Psoas muscle (tissue), 8 donors: ENCODE measurements around the gene CCDC8. TPM values are rescaled to one million over a fixed set of nuclear protein-coding genes. Genes with fewer than 3 reads are reported as not detected.
"Not testable (repeated sequence)": the region's sequence is repeated elsewhere in the genome, so short reads cannot be mapped to it uniquely, and the experiment has no call there.

Experiments
- ATAC-seq, 4 donors: fragments of 200-7000 bp; cut with Tn5 transposase; one replicate each; pipeline ENCODE4 v1.9.1; 2020; ENCODE audit warnings: moderate library complexity in 3 of 4, mild to moderate bottlenecking in 2 of 4
- DNase-seq, 2 donors: peaks; one replicate each; pipeline ENCODE4 v3.0.0-alpha.2; 2020
- H3K27ac ChIP-seq: fragments of 200-600 bp; one replicate; pipeline ENCODE4 v1.8.0; 2022
- H3K27me3 ChIP-seq, 3 donors: fragments of 200-600 bp in 1 of 3; one replicate each; pipeline versions ENCODE4 v1.6.1 to v1.8.0; 2013 to 2022; ENCODE audit warnings: low read length in 2 of 3, mild to moderate bottlenecking in 2 of 3, moderate library complexity in 1 of 3; ENCODE audit not compliant: insufficient read depth in 3 of 3
- H3K36me3 ChIP-seq, 2 donors: fragments of 200-600 bp in 1 of 2; one replicate each; pipeline versions ENCODE4 v1.6.1 to v1.8.0; 2013 to 2022; ENCODE audit warnings: low read depth in 1 of 2, mild to moderate bottlenecking in 1 of 2, moderate library complexity in 1 of 2; ENCODE audit not compliant: insufficient read depth in 1 of 2
- H3K4me1 ChIP-seq: fragments of 200-600 bp; one replicate; pipeline ENCODE4 v1.8.0; 2022
- H3K4me3 ChIP-seq: fragments of 200-600 bp; one replicate; pipeline ENCODE4 v1.8.0; 2022; ENCODE audit warnings: mild to moderate bottlenecking
- H3K9me3 ChIP-seq: fragments of 200-600 bp; one replicate; pipeline ENCODE4 v1.8.0; 2022
- CTCF ChIP-seq: fragments of 200-600 bp; IDR thresholded peaks from one replicate; pipeline ENCODE4 v1.8.0; 2022; ENCODE audit warnings: antibody characterized with exemption
- WGBS, 3 donors: extraction: QIAGEN DNeasy Blood & Tissue Kit; methylation state at CpG; one replicate each; pipeline versions ENCODE4 v1.1.6 to v1.1.7; 2013; 5-methylcytosine and 5-hydroxymethylcytosine counted together
- intact Hi-C, 2 donors: fragments of 100-400 bp; cut with DNase I; formaldehyde crosslinking; loops; one replicate each; pipeline versions ENCODE4 v1.11.0 to v1.14.2; 2022
- polyA plus RNA-seq, 3 donors: library from polyadenylated mRNA; stranded (reverse); fragments of 200-250 nt; gene quantifications; one replicate each; pipeline ENCODE4 v1.2.3, GENCODE V29; 2013
- total RNA-seq, 4 donors: library from RNA; stranded (reverse); fragmentation: NEBNext Ultra II Directional in 2 of 4; extraction: Animal tissue kit (Norgen Biotek cat#: 25700) in 2 of 4; gene quantifications; one replicate each; pipeline versions ENCODE4 v1.2.1 to v1.2.4, GENCODE V29; 2021 to 2023
- donor health status: healthy with polysubstance abuse.
- donor health status: DM: no; HTN: no; CAD: no; lungs with moderate emphysema.
- donor health status: Bipolar disorder and iron deficiency.
- donor health status: healthy.
- donor health status: DM: yes; HTN: yes; CAD: no.
- donor health status: DM: no; HTN: no; CAD: no.
- donor health status: DM: no; HTN: no; CAD: no.
- donor health status: DM: yes; HTN: yes; CAD: no.

The CCDC8 gene
- total and polyA plus RNA-seq, 7 donors, result 0.51 to 7.0 (median 1.6) TPM

DNA sequence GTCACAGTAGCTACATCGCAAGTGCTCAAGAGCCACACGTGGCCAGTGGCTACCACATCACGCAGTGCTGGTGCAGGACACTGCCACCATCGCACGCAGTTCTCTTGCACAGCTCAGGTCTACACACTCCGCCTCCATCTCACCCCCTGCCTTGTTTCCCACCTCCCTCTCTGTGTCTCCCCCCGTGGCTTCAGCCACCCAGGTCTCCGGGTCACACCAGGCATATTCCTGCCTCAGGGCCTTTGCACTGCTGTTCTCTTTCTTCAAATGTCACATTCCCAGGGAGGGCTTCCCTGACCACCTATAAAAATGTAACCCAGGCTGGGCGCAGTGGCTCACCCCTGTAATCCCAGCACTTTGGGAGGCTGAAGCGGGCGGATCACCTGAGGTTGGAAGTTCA is 10.6 kb downstream of the CCDC8 start:
- DNase-seq (peak in 1 of 2 donors; percentile 28), ATAC-seq (no peak)
- peaks cover 0 to 54% (median 24%) of the 10 kb centered on the region in 3 donors for H3K27me3 ChIP-seq
- TF ChIP-seq CTCF, result no peak
- no peaks in the 10 kb centered on the region for H3K9me3 ChIP-seq
- no peak overlapping the region for H3K27ac ChIP-seq
- peaks cover 8% of the 10 kb centered on the region for H3K4me1 ChIP-seq
- WGBS, 3 donors, result 90 to 93% (median 90%) methylated on average over 11 of the region's 11 CpGs
- no peaks in the 10 kb centered on the region for H3K36me3 ChIP-seq
- no peak overlapping the region for H3K4me3 ChIP-seq
- intact Hi-C loops, result loop anchor here (2.0 kb wide), 2 partner anchors 84 to 86 kb away; no protein-coding TSS in a partner anchor

DNA sequence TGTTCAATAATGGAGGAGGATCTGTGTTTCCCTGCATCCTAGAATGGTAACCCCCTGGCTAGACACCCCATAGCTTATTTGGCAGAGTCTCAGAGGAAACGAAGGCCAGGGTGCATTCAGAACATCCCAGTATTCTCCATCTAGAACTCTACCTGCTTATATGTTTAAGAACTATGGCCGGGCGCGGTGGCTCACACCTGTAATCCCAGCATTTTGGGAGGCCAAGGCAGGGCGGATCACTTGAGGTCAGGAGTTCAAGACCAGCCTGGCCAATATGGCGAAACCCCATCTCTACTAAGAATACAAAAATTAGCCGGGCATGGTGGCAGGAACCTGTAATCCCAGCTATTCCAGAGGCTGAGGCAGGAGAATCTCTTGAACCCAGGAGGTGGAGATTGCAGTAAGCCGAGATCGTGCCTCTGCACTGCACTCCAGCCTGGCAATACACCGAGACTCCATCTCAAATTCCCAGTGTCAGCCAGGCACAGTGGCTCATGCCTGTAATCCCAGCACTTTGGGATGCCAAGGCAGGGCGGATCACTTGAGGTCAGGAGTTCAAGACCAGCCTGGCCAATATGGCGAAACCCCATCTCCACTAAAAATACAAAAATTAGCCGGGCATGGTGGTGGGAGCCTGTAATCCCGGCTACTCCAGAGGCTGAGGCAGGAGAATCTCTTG is 15.4 kb downstream of the CCDC8 start:
- H3K36me3 ChIP-seq, H3K27ac ChIP-seq, H3K9me3 ChIP-seq, H3K27me3 ChIP-seq, H3K4me3 ChIP-seq, ATAC-seq, intact Hi-C loops, H3K4me1 ChIP-seq: not testable (repeated sequence)
- WGBS, 3 donors, result 68 to 82% (median 71%) methylated on average over 14 of the region's 14 CpGs
- peak in 1 of 2 donors; percentile 12 for DNase-seq

- peaks cover 0 to 31% of the 10 kb centered on the region in 2 donors for H3K36me3 ChIP-seq
- 65 to 80% (median 66%) methylated on average over 5 of the region's 5 CpGs for WGBS, 3 donors
- no peak overlapping the region for H3K27ac ChIP-seq
- peak in 1 of 2 donors; percentile 17 for DNase-seq
- ATAC-seq, result no peak
- H3K4me1 ChIP-seq, result no peaks in the 10 kb centered on the region
- H3K4me3 ChIP-seq, result no peak overlapping the region
- intact Hi-C loops, result no loop called here
- H3K9me3 ChIP-seq, result no peaks in the 10 kb centered on the region
- no peaks in the 10 kb centered on the region for H3K27me3 ChIP-seq
- TF ChIP-seq CTCF, result no peak
Measured at GRCh38 chr19:46394402-46394797, 19.0 kb downstream of the CCDC8 start.

- Histone ChIP-seq H3K27me3 (no peaks in the 10 kb centered on the region), H3K4me1 (no peaks in the 10 kb centered on the region), H3K9me3 (no peaks in the 10 kb centered on the region), H3K36me3 (peaks cover under 1 to 36% of the 10 kb centered on the region in 2 donors), H3K4me3 (no peak overlapping the region), H3K27ac (no peak overlapping the region)
- TF ChIP-seq CTCF, result no peak
- ATAC-seq (peak in 1 of 4 donors; percentile 22), DNase-seq (peak in 1 of 2 donors; percentile 36)
- intact Hi-C loops, result no loop called here
- WGBS, 3 donors, result 60 to 76% (median 65%) methylated on average over 21 of the region's 21 CpGs
Measured at GRCh38 chr19:46393456-46394401, 19.6 kb downstream of the CCDC8 start.

GRCh38 chr19:46392837-46393236 is 20.5 kb downstream of the CCDC8 start:
- 49 to 62% (median 61%) methylated on average over 4 of the region's 4 CpGs for WGBS, 3 donors
- Histone ChIP-seq H3K4me3 (no peak overlapping the region), H3K9me3 (no peaks in the 10 kb centered on the region), H3K27ac (no peak overlapping the region), H3K27me3 (no peaks in the 10 kb centered on the region), H3K36me3 (peaks cover 4 to 45% of the 10 kb centered on the region in 2 donors), H3K4me1 (no peaks in the 10 kb centered on the region)
- ATAC-seq (no peak), DNase-seq (no peak)
- no peak for TF ChIP-seq CTCF
- intact Hi-C loops, result no loop called here
